Upper lobe of right lung (tissue), 1 donor: Measurements from ENCODE around the gene CDH4. TPM values are rescaled to one million over a fixed set of nuclear protein-coding genes. Genes with fewer than 3 reads are reported as not detected.

Source experiments
- ATAC-seq: fragments of 200-7000 bp; cut with Tn5 transposase; one replicate; pipeline ENCODE4 v1.9.1; 2020; ENCODE audit warnings: mild to moderate bottlenecking, moderate library complexity
- DNase-seq: peaks from one replicate; pipeline ENCODE4 v3.0.0-alpha.2; 2020
- H3K27ac ChIP-seq: fragments of 200-600 bp; one replicate; pipeline ENCODE4 v1.8.0; 2022
- H3K27me3 ChIP-seq: fragments of 200-600 bp; one replicate; pipeline ENCODE4 v1.8.0; 2022; ENCODE audit warnings: mild to moderate bottlenecking
- H3K36me3 ChIP-seq: fragments of 200-600 bp; one replicate; pipeline ENCODE4 v1.8.0; 2022
- H3K4me1 ChIP-seq: fragments of 200-600 bp; one replicate; pipeline ENCODE4 v1.8.0; 2022
- H3K4me3 ChIP-seq: fragments of 200-600 bp; one replicate; pipeline ENCODE4 v1.8.0; 2022; ENCODE audit warnings: mild to moderate bottlenecking
- H3K9me3 ChIP-seq: fragments of 200-600 bp; one replicate; pipeline ENCODE4 v1.8.0; 2022
- intact Hi-C: fragments of 100-400 bp; cut with DNase I; formaldehyde crosslinking; loops from one replicate; pipeline ENCODE4 v1.11.0; 2022
- total RNA-seq: library from RNA; stranded (reverse); fragmentation: NEBNext Ultra II Directional; extraction: Animal tissue kit (Norgen Biotek cat#: 25700); gene quantifications from one replicate; pipeline ENCODE4 v1.2.1, GENCODE V29; 2021
- TF ChIP-seq, protein P1 (sequence below): fragments of 200-600 bp; IDR thresholded peaks from one replicate; pipeline ENCODE4 v1.8.0; 2022; ENCODE audit warnings: antibody characterized with exemption
- donor health status: DM: no; HTN: yes; CAD: no; lungs with severe emphysema.

CDH4 gene
- total RNA-seq, 1 donor from 2014 or later = 0.23 TPM

GRCh38 chr20:61576372-61576771 is 324.3 kb downstream of the CDH4 start:
- no peaks in the 10 kb centered on the region for H3K36me3 ChIP-seq
- ATAC-seq = no peak
- TF ChIP-seq, protein P1, sequence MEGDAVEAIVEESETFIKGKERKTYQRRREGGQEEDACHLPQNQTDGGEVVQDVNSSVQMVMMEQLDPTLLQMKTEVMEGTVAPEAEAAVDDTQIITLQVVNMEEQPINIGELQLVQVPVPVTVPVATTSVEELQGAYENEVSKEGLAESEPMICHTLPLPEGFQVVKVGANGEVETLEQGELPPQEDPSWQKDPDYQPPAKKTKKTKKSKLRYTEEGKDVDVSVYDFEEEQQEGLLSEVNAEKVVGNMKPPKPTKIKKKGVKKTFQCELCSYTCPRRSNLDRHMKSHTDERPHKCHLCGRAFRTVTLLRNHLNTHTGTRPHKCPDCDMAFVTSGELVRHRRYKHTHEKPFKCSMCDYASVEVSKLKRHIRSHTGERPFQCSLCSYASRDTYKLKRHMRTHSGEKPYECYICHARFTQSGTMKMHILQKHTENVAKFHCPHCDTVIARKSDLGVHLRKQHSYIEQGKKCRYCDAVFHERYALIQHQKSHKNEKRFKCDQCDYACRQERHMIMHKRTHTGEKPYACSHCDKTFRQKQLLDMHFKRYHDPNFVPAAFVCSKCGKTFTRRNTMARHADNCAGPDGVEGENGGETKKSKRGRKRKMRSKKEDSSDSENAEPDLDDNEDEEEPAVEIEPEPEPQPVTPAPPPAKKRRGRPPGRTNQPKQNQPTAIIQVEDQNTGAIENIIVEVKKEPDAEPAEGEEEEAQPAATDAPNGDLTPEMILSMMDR = no peak
- no peak overlapping the region for H3K4me3 ChIP-seq
- H3K27me3 ChIP-seq = no peaks in the 10 kb centered on the region
- no peak overlapping the region for H3K27ac ChIP-seq
- H3K9me3 ChIP-seq = no peaks in the 10 kb centered on the region
- no peak for DNase-seq
- H3K4me1 ChIP-seq = no peaks in the 10 kb centered on the region
- intact Hi-C loops = no loop called here

DNA sequence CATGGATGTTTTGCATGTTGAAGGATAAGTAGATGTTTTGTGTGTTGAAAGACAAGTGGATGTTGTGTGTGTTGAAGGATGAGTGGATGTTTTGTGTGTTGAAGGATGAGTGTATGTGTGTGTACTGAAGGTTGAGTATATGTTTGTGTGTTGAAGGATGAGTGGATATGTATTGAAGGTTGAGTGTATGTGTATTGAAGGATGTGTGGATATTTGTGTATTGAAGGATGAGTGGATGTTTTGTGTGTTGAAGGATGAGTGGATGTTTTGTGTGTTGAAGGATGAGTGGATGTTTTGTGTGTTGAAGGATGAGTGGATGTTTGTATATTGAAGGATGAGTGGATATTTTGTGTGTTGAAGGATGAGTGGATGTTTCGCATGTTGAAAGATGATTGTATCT is 325.0 kb downstream of the CDH4 start:
- Histone ChIP-seq H3K4me1 (no peaks in the 10 kb centered on the region), H3K36me3 (no peaks in the 10 kb centered on the region), H3K27ac (no peak overlapping the region), H3K4me3 (no peak overlapping the region), H3K27me3 (no peaks in the 10 kb centered on the region), H3K9me3 (no peaks in the 10 kb centered on the region)
- DNase-seq (no peak), ATAC-seq (no peak)
- intact Hi-C loops = no loop called here
- TF ChIP-seq, protein P1 = no peak

GRCh38 chr20:61579908-61580307 is 327.8 kb downstream of the CDH4 start:
- no peak for ATAC-seq
- no peak for DNase-seq
- no peaks in the 10 kb centered on the region for H3K36me3 ChIP-seq
- no peaks in the 10 kb centered on the region for H3K27me3 ChIP-seq
- intact Hi-C loops = no loop called here
- no peak overlapping the region for H3K4me3 ChIP-seq
- TF ChIP-seq, protein P1 = no peak
- H3K9me3 ChIP-seq = no peaks in the 10 kb centered on the region
- H3K27ac ChIP-seq = no peak overlapping the region
- H3K4me1 ChIP-seq = no peaks in the 10 kb centered on the region

DNA sequence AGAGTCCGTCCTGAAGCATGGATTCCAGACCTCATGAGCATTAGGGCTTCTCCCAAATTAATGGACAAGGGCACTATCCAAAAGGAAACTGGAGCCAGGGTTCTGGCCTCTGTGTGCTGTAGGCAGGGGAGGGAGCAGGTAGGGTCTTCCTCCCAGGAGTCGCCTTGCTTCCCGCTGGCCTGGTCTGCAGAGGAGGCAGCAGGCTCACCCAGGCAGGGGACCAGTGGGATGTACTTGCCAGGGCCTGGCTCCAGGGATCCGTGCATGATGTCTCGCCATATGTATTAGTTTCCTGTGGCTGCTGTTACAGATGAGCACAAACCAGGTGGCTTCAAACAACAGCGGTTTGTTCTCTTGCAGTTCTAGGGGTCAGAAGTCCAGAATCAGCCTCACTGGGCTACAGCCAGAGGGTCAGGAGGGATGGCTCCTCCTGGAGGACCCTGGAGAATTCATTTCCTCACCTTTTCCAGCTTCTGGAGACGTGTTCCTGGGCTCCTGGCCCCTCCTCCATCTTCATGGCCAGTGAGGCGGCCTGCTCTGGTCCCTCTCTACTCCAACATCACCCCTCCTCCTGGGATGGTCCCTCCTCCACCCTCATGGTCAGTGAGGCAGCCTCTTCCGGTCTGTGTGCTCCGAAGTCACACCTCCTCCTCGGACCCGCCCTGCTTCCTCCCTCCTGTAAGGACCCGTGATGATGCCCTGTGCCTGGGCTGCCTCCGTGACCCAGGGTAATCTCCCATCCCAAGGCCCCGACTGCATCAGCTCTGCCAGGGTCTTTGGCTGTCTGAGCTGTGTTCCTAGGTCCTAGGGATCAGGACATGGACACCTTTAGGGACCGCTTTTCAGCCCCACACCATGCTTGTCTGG is 329.1 kb downstream of the CDH4 start:
- DNase-seq = no peak
- Histone ChIP-seq H3K4me3 (no peak overlapping the region), H3K36me3 (no peaks in the 10 kb centered on the region), H3K27ac (no peak overlapping the region), H3K27me3 (no peaks in the 10 kb centered on the region), H3K9me3 (no peaks in the 10 kb centered on the region), H3K4me1 (no peaks in the 10 kb centered on the region)
- TF ChIP-seq, protein P1 = no peak
- peak; percentile 5 for ATAC-seq
- intact Hi-C loops = no loop called here

DNA sequence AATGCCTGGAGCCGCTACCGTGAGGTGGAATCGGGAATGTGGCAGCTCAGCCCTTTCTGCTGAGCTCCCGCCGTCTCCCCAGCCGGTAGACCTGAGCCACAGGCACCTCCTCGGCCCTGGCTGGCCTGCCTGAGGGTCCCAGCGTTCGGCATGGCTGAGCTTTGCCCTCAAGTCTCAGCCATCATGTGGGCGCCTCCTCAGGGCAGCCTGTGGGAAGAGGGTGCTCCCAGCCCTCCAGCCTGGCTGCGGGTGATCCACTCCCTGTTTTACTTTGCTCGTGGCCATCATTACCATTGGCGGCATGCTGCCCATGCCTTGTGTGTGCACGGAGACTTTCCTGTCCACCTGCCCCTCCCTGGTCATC is 329.7 kb downstream of the CDH4 start:
- Histone ChIP-seq H3K4me1 (no peaks in the 10 kb centered on the region), H3K36me3 (no peaks in the 10 kb centered on the region), H3K9me3 (no peaks in the 10 kb centered on the region), H3K27ac (no peak overlapping the region), H3K27me3 (no peaks in the 10 kb centered on the region), H3K4me3 (no peak overlapping the region)
- DNase-seq = no peak
- TF ChIP-seq, protein P1 = no peak
- intact Hi-C loops = no loop called here
- ATAC-seq = no peak
